Liver (tissue), 3 donors: ENCODE data around the gene HSPA4L.

Experiments used
- CTCF ChIP-seq: fragments of 150-350 bp; IDR thresholded peaks from 2 replicates; pipeline ENCODE4 v1.5.1; 2017; ENCODE audit warnings: improper control_type of control experiment, low read depth, low read length; ENCODE audit not compliant: missing input control
- EGR1 ChIP-seq, 2 donors: IDR thresholded peaks; 2 replicates each; pipeline ENCODE4 v1.6.1; 2016 to 2018; ENCODE audit warnings: antibody characterized with exemption in 2 of 2, low read depth in 2 of 2
- FOXA1 ChIP-seq: IDR thresholded peaks from 2 replicates; pipeline ENCODE4 v1.6.1; 2016; ENCODE audit warnings: antibody characterized with exemption
- FOXA2 ChIP-seq: IDR thresholded peaks from 2 replicates; pipeline ENCODE4 v1.6.1; 2016; ENCODE audit warnings: antibody characterized with exemption
- JUND ChIP-seq, 2 donors: IDR thresholded peaks; 2 replicates each; pipeline ENCODE4 v1.6.1; 2016; ENCODE audit warnings: antibody characterized with exemption in 2 of 2
- RAD21 ChIP-seq, 2 donors: IDR thresholded peaks; 2 replicates each; pipeline ENCODE4 v1.6.1; 2016; ENCODE audit warnings: antibody characterized with exemption in 2 of 2, mild to moderate bottlenecking in 2 of 2
- TAF1 ChIP-seq: conservative IDR thresholded peaks from 2 replicates; pipeline ENCODE4 v1.6.1; 2016; ENCODE audit warnings: antibody characterized with exemption, mild to moderate bottlenecking
- ZBTB33 ChIP-seq: IDR thresholded peaks from 2 replicates; pipeline ENCODE4 v1.6.1; 2016; ENCODE audit warnings: antibody characterized with exemption
- TF ChIP-seq, protein P1 (sequence below): IDR thresholded peaks from 2 replicates; pipeline ENCODE4 v1.6.1; 2016; ENCODE audit warnings: antibody characterized with exemption
- TF ChIP-seq, protein P2 (sequence below): IDR thresholded peaks from 2 replicates; pipeline ENCODE4 v1.6.1; 2016; ENCODE audit warnings: antibody characterized with exemption, mild to moderate bottlenecking
- donor health status: healthy.
- donor health status: healthy.

DNA sequence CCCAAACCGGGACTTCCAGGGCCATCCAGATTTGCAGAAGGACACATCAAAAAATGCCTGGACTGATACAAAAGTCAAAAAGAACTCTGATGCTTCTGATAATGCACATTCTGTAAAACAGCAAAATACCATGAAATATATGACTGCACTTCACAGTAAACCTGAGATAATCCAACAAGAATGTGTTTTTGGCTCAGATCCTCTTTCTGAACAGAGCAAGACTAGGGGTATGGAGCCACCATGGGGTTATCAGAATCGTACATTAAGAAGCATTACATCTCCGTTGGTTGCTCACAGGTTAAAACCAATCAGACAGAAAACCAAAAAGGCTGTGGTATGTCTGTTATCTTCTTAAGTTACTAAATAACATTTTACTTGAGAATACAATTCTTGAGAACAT, 107.8 kb downstream of the HSPA4L start:
- TF ChIP-seq CTCF (no peak), TAF1 (no peak), JUND (IDR thresholded peaks at IDR 0.05) (no peak), EGR1 (IDR thresholded peaks at IDR 0.05; ENCODE audit: low read depth in 2 of 2) (no peak), FOXA2 (no peak), RAD21 (IDR thresholded peaks at IDR 0.05) (no peak), FOXA1 (no peak), ZBTB33 (no peak)
- TF ChIP-seq, protein P1, sequence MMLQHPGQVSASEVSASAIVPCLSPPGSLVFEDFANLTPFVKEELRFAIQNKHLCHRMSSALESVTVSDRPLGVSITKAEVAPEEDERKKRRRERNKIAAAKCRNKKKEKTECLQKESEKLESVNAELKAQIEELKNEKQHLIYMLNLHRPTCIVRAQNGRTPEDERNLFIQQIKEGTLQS: no peak
- TF ChIP-seq, protein P2, sequence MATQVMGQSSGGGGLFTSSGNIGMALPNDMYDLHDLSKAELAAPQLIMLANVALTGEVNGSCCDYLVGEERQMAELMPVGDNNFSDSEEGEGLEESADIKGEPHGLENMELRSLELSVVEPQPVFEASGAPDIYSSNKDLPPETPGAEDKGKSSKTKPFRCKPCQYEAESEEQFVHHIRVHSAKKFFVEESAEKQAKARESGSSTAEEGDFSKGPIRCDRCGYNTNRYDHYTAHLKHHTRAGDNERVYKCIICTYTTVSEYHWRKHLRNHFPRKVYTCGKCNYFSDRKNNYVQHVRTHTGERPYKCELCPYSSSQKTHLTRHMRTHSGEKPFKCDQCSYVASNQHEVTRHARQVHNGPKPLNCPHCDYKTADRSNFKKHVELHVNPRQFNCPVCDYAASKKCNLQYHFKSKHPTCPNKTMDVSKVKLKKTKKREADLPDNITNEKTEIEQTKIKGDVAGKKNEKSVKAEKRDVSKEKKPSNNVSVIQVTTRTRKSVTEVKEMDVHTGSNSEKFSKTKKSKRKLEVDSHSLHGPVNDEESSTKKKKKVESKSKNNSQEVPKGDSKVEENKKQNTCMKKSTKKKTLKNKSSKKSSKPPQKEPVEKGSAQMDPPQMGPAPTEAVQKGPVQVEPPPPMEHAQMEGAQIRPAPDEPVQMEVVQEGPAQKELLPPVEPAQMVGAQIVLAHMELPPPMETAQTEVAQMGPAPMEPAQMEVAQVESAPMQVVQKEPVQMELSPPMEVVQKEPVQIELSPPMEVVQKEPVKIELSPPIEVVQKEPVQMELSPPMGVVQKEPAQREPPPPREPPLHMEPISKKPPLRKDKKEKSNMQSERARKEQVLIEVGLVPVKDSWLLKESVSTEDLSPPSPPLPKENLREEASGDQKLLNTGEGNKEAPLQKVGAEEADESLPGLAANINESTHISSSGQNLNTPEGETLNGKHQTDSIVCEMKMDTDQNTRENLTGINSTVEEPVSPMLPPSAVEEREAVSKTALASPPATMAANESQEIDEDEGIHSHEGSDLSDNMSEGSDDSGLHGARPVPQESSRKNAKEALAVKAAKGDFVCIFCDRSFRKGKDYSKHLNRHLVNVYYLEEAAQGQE: no peak
